GM12891 (cell line): Measurements from ENCODE around the gene TRAP1.

Experiments
- PAX5 ChIP-seq: IDR thresholded peaks from 2 replicates; pipeline ENCODE4 v1.6.1; 2011; ENCODE audit warnings: low read length, moderate library complexity, mild to moderate bottlenecking; ENCODE audit not compliant: insufficient read depth, severe bottlenecking
- POLR2A ChIP-seq: IDR thresholded peaks from 2 replicates; pipeline ENCODE4 v1.6.1; 2011; ENCODE audit warnings: low read depth, low read length, control low read depth
- POLR2AphosphoS5 ChIP-seq: IDR thresholded peaks from 2 replicates; pipeline ENCODE4 v1.6.1; 2011; ENCODE audit warnings: low read depth, low read length, control low read depth
- SPI1 ChIP-seq: IDR thresholded peaks from 2 replicates; pipeline ENCODE4 v1.6.1; 2011; ENCODE audit warnings: low read depth, low read length, control low read depth
- TAF1 ChIP-seq: IDR thresholded peaks from 2 replicates; pipeline ENCODE4 v1.6.1; 2011; ENCODE audit warnings: low read depth, low read length, control low read depth

DNA sequence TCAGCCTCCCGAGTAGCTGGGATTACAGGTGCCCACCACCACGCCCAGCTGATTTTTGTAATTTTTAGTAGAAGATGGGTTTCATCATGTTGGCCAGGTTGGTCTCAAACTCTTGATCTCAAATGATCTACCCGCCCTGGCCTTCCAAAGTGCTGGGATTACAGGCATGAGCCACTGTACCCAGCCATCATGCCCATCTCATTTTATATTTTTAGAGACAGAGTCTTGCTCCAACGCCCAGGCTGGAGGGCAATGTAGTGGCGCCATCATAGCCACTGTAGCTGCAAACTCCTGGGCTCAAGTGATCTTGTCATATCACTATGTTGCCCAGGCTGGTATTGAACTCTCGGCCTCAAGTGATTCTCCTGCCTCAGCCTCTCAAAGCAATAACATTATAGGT, 43.2 kb upstream of the TRAP1 start:
- TF ChIP-seq POLR2A (no peak), POLR2AphosphoS5 (no peak), SPI1 (no peak), TAF1 (no peak), PAX5 (no peak)
